Endothelial cell (in vitro differentiated cells): ENCODE results near the gene GHR. TPM values are rescaled to one million over a fixed set of nuclear protein-coding genes. Genes with fewer than 3 reads are reported as not detected.

Experiments
- DNase-seq: peaks from one replicate; pipeline ENCODE4 v3.0.0; 2021; ENCODE audit warnings: low spot score
- H3K27ac Mint-ChIP-seq: one replicate; pipeline ENCODE4 v1.8.0; 2021; ENCODE audit warnings: mixed read lengths, inconsistent platforms; ENCODE audit not compliant: unreplicated experiment
- H3K27me3 Mint-ChIP-seq: one replicate; pipeline ENCODE4 v1.8.0; 2021; ENCODE audit warnings: mild to moderate bottlenecking, moderate library complexity, mixed read lengths, inconsistent platforms; ENCODE audit not compliant: unreplicated experiment
- H3K36me3 Mint-ChIP-seq: one replicate; pipeline ENCODE4 v1.8.0; 2021; ENCODE audit warnings: mild to moderate bottlenecking, low read depth, mixed read lengths, inconsistent platforms; ENCODE audit not compliant: unreplicated experiment
- H3K4me1 Mint-ChIP-seq: one replicate; pipeline ENCODE4 v1.8.0; 2021; ENCODE audit warnings: mild to moderate bottlenecking, mixed read lengths, inconsistent platforms; ENCODE audit not compliant: unreplicated experiment
- H3K4me3 Mint-ChIP-seq: one replicate; pipeline ENCODE4 v1.8.0; 2021; ENCODE audit warnings: mild to moderate bottlenecking, mixed read lengths, inconsistent platforms; ENCODE audit not compliant: unreplicated experiment
- H3K9me3 Mint-ChIP-seq: one replicate; pipeline ENCODE4 v1.8.0; 2021; ENCODE audit warnings: mixed read lengths, inconsistent platforms; ENCODE audit not compliant: unreplicated experiment
- CTCF ChIP-seq: fragments of 200-600 bp; sonication (generic); IDR thresholded peaks from one replicate; pipeline ENCODE4 v1.5.0; 2021; ENCODE audit warnings: antibody characterized with exemption; ENCODE audit not compliant: unreplicated experiment
- total RNA-seq: library from RNA; stranded (reverse); fragmentation: NEBNext Ultra II Directional; extraction: Animal tissue kit (Norgen Biotek cat#: 25700); gene quantifications from one replicate; pipeline ENCODE4 v1.2.1, GENCODE V29; 2021; ENCODE audit not compliant: unreplicated experiment

GHR gene
- total RNA-seq, 1 donor from 2014 or later: 0.67 TPM

- Mint-ChIP-seq H3K27me3 (no peaks in the 10 kb centered on the region), H3K4me3 (no peak overlapping the region), H3K9me3 (no peaks in the 10 kb centered on the region), H3K4me1 (no peaks in the 10 kb centered on the region), H3K27ac (no peak overlapping the region), H3K36me3 (no peaks in the 10 kb centered on the region)
- no peak for TF ChIP-seq CTCF
- no peak for DNase-seq
These were observed 266.2 kb downstream of the GHR start for GRCh38 chr5:42689391-42689790.

- no peaks in the 10 kb centered on the region for H3K36me3 Mint-ChIP-seq
- TF ChIP-seq CTCF: no peak
- H3K27ac Mint-ChIP-seq: no peak overlapping the region
- H3K9me3 Mint-ChIP-seq: no peaks in the 10 kb centered on the region
- no peaks in the 10 kb centered on the region for H3K4me1 Mint-ChIP-seq
- no peaks in the 10 kb centered on the region for H3K27me3 Mint-ChIP-seq
- DNase-seq: peak; percentile 4
- H3K4me3 Mint-ChIP-seq: no peak overlapping the region
These were observed 268.2 kb downstream of the GHR start for GRCh38 chr5:42691413-42691937.

GRCh38 chr5:42701351-42702059 is 278.3 kb downstream of the GHR start:
- no peaks in the 10 kb centered on the region for H3K9me3 Mint-ChIP-seq
- no peak overlapping the region for H3K4me3 Mint-ChIP-seq
- H3K27ac Mint-ChIP-seq: no peak overlapping the region
- no peaks in the 10 kb centered on the region for H3K36me3 Mint-ChIP-seq
- no peaks in the 10 kb centered on the region for H3K4me1 Mint-ChIP-seq
- peaks cover 1% of the 10 kb centered on the region for H3K27me3 Mint-ChIP-seq
- TF ChIP-seq CTCF: no peak
- no peak for DNase-seq

- no peak for DNase-seq
- Mint-ChIP-seq H3K4me3 (no peak overlapping the region), H3K36me3 (no peaks in the 10 kb centered on the region), H3K9me3 (no peaks in the 10 kb centered on the region), H3K27ac (no peak overlapping the region), H3K27me3 (no peaks in the 10 kb centered on the region), H3K4me1 (no peaks in the 10 kb centered on the region)
- TF ChIP-seq CTCF: no peak
These were observed 280.0 kb downstream of the GHR start for GRCh38 chr5:42703238-42703637.

- H3K4me1 Mint-ChIP-seq: no peaks in the 10 kb centered on the region
- no peak overlapping the region for H3K27ac Mint-ChIP-seq
- no peak overlapping the region for H3K4me3 Mint-ChIP-seq
- no peaks in the 10 kb centered on the region for H3K27me3 Mint-ChIP-seq
- no peak for DNase-seq
- H3K9me3 Mint-ChIP-seq: no peaks in the 10 kb centered on the region
- no peaks in the 10 kb centered on the region for H3K36me3 Mint-ChIP-seq
- no peak for TF ChIP-seq CTCF
These were observed 292.5 kb downstream of the GHR start for GRCh38 chr5:42715785-42716184.
